Frontal cortex (tissue), 4 donors: ENCODE results near the gene RUBCNL. TPM values are rescaled to one million over a fixed set of nuclear protein-coding genes. Genes with fewer than 3 reads are reported as not detected.

ENCODE experiments used
- DNase-seq, 2 donors: peaks; one replicate each; pipeline ENCODE4 v3.0.0; 2012; ENCODE audit warnings: low spot score in 2 of 2
- FAIRE-seq: peaks from 2 replicates; lab custom pipeline; 2012; peaks lifted over from hg19 to GRCh38; lab: Jason Lieb, UNC
- total RNA-seq: library from RNA; depleted of rRNA; stranded (reverse); fragments of >200 nt; gene quantifications from one replicate; pipeline ENCODE4 v1.2.3, GENCODE V29; 2014
- donor health status: control.
- donor health status: control.
- donor health status: control.

The RUBCNL gene
- total RNA-seq, 1 donor from 2014 or later = 3.3 TPM

DNA sequence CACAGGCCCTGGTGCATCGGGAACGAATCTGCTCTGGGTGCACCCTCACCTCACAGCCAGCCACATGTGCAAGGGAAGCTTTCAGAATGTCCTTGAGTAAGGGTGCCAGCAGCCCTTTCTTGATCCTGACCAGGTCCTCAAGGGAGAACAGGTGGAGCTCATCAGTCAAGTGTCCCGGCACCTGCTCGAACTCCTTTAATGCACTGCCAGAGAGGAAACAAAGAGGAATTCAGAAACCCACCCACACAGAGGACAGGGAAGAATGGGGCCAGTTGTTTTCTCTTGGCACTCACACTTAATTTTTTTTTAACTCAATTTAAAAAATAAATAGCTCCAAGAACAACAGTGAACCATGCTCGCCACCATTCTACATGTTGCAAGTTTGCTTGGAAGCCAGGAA lies 41.7 kb downstream of the RUBCNL start:
- DNase-seq (no peak), FAIRE-seq (no peak)

DNA sequence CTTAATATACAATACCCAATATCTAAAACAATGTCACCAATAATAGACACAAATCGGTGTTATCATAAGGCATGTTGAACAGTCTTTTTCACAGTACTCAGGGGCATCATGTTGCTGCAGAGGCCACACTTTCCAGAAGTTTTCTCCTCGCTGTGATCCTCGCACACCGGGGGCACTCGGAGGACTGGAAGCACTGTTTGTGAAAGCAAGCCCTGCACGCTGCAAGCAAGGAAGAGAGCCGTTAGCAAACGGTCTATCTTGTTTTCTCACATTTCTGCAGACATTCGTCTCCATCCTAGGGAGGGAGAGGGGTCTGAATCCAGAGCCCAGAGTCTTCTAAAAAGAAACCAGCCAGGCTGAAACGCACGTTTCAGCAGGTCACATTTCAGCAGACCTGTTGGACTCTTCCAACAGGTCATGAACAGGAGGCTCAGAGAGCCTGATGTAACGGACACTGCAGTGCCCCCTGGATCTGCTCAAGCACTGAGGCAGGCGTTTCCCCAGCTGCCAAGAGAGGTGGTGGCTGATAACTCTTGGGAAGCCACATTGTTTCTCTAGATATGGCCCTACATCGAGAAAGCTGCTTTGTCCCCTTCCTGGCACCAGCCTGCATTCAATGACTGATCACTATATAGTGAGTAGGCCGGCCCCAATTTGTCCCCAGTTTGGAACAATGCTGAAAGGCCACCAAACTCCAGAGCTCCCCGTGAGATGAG lies 43.6 kb downstream of the RUBCNL start:
- FAIRE-seq (no peak), DNase-seq (no peak)

DNA sequence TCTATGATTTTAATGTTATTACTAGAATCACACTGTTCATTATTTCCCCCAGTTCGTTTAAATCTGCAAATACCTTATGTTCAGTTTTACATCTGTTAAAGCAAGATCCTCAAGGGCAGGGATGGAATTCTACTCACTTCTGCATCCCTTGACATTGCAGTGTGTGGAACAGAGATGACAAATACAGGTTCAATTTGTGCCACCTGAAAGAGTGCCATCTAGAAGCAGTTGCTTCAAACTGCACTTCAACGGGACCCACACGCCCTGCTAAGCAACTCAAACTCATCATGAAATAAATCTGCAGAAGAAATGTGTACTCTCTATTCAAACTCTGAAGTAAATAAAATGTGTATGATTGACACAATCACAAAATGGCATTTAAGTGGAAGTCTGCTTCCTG lies 44.5 kb downstream of the RUBCNL start:
- no peak for FAIRE-seq
- DNase-seq = no peak

DNA sequence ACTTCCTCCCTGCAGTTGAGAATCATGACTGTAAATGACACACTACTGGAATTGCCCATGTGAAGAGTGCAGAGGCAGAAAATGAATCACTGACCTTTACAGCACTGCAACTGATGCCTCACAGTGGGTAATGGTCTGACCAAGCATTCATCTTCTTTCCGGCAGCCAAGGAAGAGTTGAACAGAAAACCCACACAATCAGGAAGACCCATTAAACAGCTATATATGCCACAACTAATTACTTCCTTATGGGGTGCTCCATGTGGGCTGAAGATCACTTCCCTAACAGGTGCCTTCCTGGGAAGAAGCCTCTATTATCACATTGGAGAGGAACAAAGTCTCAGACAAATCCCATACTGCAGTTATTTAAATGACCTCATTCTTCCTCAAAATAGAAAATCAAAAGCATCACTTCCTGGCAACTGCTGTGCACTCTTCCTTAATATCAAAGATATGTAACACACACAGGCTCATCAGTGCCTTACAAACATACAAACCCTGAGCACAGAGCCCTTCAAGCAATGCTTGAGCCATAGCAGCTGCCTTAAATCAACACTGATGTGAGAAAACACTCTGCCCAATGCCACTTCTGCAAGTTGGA lies 45.8 kb downstream of the RUBCNL start:
- DNase-seq = no peak
- no peak for FAIRE-seq

DNA sequence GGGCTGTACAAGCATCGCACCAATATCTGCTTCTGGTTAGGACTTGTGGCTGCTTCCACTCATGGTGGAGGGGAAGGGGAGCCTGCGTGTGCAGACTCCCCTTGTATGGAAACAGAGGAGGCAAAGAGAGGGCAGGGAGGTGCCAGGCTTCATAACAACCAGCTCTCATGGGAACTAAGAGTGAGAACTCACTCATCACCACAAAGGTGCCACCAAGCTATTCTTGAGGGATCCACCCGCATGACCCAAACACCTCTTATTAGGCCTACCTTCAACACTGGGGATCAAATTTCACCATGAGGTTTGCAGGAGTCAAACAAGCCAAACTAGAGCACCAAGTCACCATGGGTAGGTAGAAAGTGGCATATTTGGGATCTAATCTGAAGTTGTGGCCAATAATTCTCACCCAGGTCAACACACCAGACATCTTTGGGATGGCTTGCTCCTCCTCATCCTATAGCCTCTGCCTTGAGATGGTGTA lies 46.4 kb downstream of the RUBCNL start:
- FAIRE-seq (no peak), DNase-seq (no peak)

DNA sequence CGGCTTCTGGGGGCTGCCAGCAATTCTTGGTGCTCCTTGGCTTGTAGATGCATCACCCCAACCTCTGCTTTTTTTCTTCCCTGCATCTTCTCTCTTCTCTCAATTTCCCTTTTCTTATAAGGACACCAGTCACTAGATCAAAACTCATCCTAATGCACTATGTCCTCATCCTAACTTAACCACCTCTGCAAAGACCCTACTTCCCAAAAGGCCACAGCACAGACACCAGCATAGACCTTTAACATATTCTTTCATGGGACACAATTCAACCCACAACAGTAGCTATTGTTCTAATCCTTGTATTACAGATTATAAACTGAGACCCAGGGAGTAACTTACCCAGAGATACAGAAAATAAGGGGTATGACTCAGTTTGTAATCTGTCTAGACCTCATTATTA lies 47.0 kb downstream of the RUBCNL start:
- no peak for DNase-seq
- no peak for FAIRE-seq

DNA sequence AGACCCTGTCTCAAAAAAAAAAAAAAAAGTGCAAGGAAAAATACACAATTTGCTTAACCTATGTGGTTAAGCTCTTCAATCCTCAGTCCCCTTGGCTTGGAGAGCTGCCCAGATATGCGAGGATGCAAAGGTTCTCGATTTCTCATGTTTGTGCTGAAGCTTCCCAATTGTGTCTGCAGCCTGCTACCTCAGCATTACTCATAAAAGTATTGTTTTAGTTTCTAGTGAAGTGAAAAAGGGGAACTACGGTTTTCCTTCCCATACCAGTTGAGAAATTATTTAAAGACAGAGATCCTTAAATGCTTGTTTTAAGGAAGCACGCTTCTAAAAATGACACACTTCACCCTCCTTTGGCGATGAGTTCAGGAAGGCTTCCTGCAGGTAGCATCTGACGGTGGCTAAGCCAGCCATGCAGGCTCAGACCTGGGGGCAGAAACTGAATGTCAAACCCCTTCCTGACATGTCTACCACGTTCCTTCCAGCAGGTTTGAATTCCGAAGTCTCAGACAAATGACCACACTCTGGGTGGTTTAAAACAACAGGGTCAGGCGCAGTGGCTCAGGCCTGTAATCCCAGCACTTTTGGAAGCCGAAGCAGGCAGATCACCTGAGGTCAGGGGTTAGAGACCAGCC lies 47.9 kb downstream of the RUBCNL start:
- FAIRE-seq (no peak), DNase-seq (no peak)

DNA sequence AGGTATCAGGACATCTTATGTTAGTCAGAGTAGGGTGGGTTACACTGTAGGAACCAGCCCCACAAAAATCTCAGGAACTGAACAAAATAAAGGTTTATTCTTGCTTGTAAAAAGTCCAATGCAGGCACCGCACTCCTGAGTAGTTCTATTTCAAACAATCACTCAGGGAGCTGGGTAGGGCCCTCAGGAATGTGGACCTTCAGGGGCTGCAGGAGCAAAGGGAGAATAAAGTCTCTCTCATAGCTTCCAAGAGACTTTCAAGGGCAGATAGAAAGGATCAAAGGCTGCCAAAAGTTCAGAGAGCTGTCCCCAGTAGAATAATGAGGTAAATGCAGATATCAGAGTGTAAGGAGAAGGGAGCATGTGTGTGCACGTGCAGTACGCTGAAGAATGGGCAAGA lies 49.4 kb downstream of the RUBCNL start:
- DNase-seq = no peak
- FAIRE-seq = no peak

DNA sequence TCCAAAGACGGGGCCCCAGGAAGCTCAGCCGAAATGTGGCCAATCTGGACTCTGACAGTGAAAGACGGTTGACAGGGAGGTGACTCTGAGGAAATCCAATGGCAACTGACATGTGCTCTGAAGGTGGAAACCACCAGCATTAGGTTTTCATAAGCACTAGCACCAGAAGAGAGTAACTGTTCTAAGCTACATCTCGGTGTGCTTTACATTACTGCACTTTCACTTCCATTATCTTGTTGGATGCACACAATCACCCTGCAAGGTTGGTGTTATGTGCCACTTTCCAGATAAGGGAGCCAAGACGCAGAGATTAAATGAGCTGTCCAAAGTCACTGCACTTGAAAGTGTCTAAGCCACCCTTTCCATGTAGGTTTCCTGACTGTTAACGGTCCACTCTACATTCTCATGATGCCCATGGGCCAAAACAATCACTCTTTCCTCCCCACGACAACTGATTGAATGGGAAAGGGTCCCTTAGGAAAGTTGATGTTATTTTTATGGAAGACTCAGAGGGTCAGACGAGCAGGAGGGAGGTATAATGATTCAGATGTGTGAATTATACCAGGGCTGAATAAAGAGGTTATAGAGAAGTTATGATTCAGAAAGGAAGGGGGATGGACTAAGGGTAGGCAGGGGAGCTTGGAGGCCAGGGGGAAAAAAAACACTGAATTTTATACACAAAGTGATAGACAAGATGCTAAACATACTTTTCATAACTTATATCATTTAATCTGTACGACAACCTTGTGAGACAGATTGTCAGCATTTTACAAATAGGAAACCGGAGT lies 52.8 kb downstream of the RUBCNL start:
- DNase-seq (no peak), FAIRE-seq (no peak)

DNA sequence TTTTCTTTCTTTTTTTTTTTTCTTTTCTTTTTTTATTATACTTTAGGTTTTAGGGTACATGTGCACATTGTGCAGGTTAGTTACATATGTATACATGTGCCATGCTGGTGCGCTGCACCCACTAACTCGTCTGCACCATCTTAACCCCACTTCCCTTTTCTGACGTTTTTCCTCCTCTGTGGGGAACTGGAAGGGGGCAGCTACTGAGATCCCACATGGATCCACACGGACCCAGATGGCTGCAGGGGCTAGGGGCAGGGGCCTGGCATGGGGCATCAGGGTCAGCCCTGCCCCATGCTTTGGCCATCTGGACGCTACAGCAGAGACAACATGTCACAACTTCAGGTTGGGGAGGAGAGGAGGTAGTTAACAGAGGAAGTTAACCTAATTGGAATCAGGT lies 54.3 kb downstream of the RUBCNL start:
- DNase-seq = no peak
- no peak for FAIRE-seq

DNA sequence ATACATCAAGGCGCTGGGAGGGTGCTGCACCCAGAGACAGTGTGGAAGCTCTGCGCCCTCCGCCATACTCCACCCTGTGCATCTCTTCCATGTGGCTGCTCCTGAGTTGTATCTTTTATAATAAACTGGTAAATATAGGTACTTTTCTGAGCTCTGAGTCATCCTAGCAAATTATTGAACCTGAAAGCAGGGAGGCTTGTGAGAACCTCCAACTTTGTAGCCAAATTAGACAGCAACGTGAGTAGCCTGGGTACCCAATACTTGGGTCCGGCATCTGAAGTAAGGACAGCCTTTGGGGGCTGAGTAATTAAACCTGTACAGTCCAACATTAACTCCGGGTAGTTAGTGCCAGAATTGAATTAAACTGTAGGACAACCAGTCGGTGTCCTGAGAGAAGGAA lies 57.4 kb downstream of the RUBCNL start:
- DNase-seq (no peak), FAIRE-seq (no peak)

DNA sequence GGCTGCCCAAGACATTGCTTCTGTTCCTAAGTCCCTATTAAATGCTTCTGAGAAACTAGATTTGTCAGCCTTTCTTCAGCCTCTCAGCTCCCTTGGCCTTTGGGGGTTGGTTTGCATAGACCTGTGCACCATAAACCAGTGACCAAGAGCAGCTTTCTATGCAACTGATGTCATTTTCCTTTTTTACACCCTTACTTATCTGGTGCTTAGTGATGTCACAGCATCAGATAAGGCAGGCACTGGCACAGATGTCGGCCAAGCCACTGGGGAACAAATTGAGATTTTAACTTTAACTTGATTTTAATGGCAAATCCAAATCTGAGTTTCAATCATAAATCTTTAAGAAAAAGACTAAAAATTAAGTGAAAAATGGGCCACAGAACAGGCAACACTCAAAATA lies 59.8 kb downstream of the RUBCNL start:
- no peak for FAIRE-seq
- no peak for DNase-seq

DNA sequence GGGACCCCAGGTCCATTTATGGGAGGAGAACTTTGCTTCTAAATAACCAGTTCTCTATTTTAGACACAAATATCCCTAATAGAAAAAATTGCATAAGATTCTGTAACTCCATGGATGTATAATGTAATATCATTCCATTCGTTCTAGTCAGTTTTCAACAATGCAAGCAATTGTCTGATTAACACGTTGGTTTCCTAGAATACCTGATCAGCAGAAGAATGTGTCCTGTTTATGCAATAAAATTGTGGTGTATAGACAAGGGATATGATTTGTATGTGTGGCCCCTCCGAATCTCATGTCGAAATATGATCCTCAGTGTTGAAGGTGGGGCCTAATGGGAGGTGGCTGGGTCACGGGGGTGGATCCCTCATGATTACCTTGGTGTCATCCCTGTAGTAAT lies 62.1 kb downstream of the RUBCNL start:
- DNase-seq (no peak), FAIRE-seq (no peak)

DNA sequence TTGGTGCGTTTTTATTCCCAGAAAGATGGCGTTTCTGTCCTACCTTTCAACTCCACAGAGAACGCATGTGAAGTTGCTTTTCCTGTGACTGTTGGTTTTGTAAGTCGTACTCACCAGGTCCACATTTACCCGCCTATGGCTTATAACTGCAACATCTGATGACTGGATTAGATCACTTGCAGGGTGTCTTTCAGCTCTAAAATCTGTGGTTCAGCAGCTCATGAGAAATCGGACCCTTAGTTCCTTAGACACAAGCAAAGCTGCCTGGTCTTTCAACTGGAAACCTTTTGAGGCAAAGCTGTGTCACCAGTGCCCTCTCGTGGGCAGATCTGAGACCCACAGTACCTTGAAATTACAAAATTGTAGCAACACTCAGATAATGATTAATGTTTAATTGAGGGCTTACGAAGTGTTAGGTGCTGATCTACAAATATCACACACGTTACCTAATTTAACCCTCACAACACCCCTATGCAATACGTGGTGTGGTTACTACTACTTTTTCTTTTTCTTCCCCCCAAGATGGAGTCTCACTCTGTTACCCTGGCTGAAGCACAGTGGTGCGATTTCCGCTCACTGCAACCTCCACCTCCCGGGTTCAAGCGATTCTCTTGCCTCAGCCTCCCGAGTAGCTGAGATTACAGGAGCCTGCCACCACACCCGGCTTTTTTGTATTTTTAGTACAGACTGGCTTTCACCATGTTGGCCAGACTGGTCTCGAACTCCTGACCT lies 65.4 kb downstream of the RUBCNL start:
- FAIRE-seq = no peak
- DNase-seq = peak in 1 of 2 donors; percentile 62

DNA sequence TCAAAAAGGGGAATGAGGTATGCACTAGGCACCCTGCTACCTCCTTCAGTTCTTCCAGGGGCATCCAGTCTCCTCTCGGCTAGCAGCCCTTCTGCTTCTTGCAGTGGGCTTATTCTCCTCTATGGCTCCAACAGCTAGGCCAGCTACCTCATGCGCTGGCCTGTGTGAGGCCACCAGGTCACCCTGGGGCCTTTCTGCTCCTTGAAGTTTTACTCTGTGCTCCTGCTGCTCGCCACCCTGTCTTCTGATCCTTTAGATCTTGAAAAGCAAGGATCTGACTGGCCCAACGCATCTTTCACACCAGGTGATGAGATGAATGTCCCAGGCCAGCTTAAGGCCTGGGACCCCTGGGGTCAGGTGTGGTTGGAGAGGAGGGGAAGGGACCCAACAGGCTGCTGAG lies 66.2 kb downstream of the RUBCNL start:
- FAIRE-seq (no peak), DNase-seq (no peak)

DNA sequence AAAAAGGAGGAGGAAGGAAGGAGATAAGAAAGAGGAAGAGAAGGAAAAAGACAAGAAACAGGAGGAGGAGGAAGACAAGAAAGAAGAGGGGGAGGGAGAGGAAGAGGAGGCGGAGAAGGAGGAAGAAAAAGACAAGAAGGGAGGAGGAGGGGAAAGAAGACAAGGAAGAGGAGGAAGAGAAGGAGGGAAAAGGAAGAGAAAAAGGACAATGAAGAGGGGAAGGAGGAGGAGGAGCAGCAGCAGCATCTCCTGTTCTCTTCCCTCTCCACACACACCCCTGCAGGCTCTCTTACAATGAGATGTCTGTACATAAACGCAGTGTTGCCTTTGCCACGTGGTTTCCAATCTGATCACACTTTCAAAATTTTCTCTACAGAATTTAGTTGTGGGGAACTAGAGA lies 66.6 kb downstream of the RUBCNL start:
- DNase-seq (no peak), FAIRE-seq (no peak)

DNA sequence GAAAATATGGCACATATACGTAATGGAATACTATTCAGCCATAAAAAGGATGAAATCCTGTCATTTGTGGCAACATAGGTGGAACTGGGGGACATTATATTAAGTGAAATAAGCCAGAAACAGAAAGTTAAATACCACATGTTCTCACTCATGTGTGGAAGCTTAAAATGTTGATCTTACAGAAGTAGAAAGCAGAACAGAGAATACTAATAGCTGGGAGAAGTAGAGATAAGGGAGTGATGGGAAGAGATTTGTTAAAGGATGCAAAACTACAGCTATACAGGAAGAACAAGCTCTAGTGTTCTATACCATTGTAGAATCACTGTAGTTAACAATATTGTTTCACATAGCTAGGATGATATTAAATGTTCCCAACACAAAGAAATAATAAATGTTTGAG lies 68.1 kb downstream of the RUBCNL start:
- no peak for FAIRE-seq
- DNase-seq = no peak

DNA sequence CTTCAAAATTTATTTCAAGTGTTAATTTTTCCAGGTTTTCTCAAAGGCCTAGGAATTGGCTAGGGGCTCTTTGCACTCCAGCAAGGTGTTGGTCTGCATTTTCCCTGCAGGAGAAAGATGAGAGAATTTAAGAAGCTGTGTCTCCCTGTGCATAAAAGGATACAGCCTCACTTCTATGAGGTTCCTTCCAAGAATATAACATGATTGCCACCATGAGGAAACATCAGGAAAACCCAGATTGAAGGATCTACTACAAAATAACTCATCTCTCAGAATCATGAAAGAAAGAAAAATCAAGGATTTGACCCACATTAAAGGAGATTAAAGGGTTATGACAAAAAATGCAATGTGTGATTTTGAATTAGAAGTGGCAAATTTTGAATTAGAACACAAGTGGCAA lies 69.9 kb downstream of the RUBCNL start:
- no peak for DNase-seq
- no peak for FAIRE-seq

DNA sequence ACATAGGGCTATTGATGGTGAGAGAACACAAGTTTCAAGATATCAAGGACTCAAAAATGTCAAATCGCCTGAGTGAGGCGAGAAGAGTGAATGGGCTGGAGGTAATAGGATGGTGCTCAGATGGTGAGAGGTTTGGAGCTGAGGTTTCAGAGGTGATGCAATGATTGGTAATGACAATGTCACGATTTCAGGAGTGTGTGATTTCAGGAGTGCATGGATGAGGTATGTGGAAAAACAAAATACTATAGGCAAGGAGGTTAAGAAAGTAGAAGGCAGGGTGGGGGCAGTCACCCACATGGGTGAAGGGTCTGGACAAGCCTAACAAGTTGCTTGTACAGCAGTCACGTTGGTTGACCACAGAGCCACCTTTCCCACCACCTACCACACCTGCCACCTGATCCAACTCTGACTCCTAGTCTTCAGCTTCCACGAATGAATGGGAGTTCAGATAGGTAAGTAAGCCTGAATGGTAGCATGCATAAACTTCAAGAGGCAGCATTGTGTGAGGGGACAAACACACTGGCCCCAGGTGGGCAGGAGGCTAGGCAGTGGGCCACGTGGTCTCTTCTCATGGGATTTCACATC lies 71.5 kb downstream of the RUBCNL start:
- no peak for FAIRE-seq
- DNase-seq = no peak

DNA sequence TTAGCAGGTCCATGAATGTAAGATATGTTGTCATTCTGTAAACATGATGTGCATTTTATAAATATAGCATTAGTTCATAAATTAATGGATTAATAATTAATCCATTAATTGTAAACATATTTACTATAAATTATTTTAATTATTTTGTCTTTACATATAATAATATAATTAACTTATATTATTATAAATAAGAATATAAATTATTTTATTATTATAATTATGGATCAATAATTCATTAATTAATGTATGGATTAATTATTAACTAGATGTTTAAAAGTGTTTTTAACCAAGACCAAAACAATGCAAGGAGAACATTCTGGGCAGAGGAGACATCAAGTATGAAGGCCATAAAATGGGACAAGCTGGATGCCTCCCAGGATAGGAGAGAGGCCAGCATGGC lies 72.0 kb downstream of the RUBCNL start:
- FAIRE-seq (peak; percentile 98), DNase-seq (no peak)
